NCI-H1694 (cell line): ENCODE measurements around the gene AP1S3.

Experiments
- DNase-seq: peaks from one replicate; lab custom pipeline; 2025; lab: John Stamatoyannopoulos, UW

AP1S3 gene

DNA sequence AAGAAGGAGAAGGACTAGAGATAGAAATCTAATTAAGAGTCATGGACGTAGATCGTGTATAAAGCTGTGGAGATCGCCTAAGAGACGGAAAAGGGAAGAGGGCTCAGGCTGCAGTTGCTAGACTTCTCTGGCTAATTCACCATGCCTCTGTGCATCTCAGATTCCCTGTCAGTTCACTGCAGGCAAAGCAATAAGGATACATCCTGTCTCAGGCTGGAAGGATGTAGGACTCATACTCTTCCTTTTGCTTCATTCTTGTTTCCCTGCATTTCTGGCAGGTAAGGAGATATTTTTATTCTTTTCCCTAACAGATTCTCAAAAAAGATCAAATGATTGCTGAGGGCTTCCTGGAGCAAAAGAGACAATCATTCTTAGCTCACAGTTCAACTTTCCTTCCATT lies 112.5 kb downstream of the AP1S3 start:
- DNase-seq, result no peak

GRCh38 chr2:223723954-223724411 lies 113.4 kb downstream of the AP1S3 start:
- no peak for DNase-seq

- DNase-seq, result no peak
These were observed 115.2 kb downstream of the AP1S3 start for GRCh38 chr2:223722226-223722625.

- no peak for DNase-seq
These were observed 115.6 kb downstream of the AP1S3 start for GRCh38 chr2:223721746-223722145.

DNA sequence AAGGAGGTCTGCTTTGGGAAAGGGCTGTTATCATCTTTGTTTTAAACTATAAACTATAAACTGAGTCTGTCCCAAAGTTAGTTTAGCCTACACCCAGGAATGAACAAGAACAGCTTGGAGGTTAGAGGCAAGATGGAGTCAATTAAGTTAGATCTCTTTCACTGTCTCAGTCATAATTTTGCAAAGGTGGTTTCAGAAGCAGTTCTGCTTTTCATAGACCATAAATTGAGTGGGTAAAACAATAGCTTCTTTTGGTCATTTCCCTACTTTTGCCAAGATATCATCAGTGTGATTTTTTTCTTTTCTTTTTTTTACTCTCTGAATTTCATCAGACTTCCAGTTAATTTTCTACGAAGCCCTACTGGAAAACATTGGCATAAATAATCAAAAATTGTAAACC lies 117.0 kb downstream of the AP1S3 start:
- DNase-seq, result no peak

DNA sequence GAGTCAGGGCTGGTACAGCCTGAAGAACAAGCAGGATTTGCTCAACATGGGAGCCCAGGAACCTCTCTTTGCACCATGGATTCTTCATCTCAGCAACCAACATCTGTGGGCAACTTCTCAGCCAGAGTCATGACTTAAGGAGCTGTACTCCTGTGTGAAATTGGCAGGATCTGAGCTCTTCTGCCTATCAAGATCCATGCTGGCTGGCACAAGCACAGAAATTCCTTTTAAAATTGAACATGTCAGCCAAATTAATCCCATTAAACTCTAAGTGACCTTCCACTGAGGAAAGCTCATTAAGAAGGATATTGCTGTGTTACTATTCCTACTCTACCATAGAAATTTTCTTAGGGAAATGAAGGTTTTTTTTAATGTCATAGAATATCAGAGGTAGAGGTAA lies 124.7 kb downstream of the AP1S3 start:
- DNase-seq, result no peak

GRCh38 chr2:223711596-223712326 lies 125.6 kb downstream of the AP1S3 start:
- no peak for DNase-seq
